Measurements from ENCODE around the gene MAN2B2.

Gene MAN2B2

DNA sequence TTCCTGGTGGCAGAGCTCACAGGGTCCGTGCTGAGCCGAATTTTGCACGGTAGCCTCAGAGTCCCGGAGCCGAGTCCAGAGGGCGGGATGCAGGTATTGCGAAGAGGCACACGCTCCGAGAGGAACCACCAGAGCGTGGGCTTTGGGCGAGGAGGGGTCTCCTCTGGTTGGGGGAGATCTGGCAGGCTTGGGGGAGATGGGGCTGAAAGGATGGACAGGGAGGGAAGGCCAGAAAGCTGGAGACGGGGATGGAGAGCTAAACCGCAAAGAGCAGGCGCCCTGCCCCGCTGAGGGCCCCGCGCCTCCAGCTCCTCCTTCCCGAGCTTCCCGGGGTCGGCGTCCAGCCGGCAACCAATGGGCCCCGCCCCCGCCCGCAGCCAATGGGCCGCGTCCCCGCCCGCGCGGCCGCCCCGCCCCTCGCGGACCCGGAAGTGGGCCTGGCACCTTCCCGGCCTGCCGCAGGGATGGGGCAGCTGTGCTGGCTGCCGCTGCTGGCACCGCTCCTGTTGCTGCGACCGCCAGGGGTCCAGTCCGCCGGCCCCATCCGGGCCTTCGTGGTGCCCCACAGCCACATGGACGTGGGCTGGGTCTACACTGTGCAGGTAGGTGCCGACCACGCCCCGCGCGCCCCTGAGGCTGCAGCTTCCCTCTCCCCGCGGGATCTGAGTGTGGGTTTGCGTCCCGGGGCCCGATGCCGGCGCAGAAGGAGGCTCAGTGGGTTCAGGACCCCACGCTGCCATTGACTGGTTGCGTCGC, at the start of gene MAN2B2:
Gene MAN2B2, plus strand, starts transcription at position 443 of the 756 bp plus-strand sequence. Its CDS starts 22 bp downstream, at position 465.
- peak; percentile 62 to 78 for DNase-seq (ENCODE audit: extremely low read depth in 1 of 2, low read depth in 1 of 2)

DNA sequence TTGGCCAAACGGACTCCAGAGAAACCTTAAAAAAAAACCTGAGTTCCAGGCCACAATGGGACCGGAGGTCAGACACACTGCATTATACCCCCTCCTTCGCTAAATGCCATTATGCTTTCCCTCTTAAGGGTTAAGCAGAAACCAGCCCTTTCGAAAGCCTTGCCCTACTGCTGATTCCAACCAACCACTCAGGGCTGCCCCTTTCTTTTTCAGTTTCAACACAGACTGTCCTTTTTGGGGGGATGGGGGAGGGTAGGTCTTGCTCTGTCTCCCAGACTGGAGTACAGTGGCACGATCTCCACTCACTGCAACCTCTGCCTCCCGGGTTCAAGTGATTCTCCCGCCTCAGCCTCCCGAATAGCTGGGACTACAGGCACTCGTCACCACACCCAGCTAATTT, 49.5 kb upstream of the MAN2B2 start:
- no peak for DNase-seq (ENCODE audit: extremely low read depth in 1 of 2, low read depth in 1 of 2)

DNA sequence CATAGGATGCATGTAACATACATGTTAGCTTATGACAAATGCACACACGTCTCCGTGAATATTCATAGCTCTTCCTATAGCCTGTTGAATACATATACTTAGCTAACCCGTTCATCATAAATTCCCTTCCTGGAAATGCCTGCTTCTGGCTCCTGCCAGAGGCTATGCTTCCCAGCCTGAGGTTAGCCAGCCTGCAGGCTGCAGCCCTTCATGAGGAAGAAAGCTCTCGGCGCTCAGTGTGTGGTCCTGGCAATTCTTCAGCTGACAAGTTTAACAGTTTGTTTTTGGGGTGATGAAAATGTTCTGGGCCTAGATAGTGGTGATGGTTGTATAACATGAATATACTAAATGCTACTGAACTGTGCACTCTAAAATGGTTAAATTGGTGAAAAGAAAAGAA, 48.8 kb upstream of the MAN2B2 start:
- no peak for DNase-seq (ENCODE audit: extremely low read depth in 1 of 2, low read depth in 1 of 2)

- DNase-seq (ENCODE audit: extremely low read depth in 1 of 2, low read depth in 1 of 2), result no peak
Measured at GRCh38 chr4:6526671-6527091, 48.3 kb upstream of the MAN2B2 start.

DNA sequence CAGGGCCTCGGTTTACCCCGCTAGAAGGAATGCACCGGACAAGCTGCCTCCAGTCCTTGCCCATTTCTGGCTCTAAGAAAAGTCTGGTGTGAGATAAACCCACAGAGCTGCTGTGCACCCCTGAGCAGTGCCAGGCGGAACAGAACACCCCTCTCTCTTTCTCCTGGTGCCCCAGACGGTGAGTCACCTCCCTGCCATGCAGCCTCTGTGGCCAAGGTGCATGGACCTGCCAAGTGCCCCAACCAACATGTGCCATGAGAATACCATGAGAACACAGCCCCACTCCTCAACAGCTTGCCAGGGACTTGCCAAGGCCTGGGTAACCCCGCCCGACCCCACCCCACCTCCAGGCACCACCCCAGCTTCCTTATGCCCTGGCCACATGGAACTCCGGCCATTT, 47.7 kb upstream of the MAN2B2 start:
- DNase-seq (ENCODE audit: extremely low read depth in 1 of 2, low read depth in 1 of 2), result no peak

DNA sequence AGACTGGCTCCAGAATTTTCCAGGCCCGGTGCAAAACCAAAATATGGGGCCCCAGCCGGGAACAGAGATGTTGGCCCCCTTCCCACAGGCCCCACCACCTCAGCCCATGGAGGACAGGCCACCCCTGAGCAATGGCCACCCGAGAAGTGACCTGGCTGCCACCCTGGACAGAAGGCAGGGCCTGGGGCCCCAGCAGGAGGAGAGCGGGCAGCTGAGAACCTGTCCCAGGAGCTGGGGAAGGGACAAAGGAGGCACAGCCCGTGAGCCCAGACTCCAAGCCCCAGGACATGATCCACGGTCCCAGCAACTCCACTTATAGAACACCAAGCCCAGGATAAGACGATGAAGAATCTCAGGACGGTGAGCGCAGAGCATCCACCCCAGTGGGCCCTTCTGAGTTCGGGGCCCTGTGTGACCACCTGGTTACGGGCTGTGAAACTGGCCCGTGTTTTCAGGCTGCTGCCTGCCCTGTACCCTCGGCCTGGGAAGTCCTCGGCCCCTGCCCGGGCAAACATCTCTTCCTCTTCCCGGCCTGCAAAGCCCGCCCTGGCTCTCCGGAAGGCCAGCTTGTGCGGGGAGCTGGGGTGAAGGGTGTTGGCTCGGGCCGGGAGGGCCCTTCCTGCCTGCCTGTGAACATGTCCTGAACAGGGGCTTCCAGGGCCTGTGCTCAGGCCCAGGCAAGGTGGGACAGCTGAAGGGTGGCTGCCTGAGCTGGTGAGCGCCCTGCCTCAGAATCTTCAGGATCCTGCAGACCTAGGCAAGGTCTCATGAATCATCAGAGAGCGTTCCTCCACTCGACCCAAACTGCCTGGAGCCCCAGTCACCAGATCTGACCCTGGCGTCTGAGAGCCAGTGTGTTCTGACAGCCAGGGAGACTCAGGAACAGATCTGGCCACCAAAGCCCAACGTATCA, 47.0 kb upstream of the MAN2B2 start:
- no peak for DNase-seq (ENCODE audit: extremely low read depth in 1 of 2, low read depth in 1 of 2)

- no peak for DNase-seq (ENCODE audit: extremely low read depth in 1 of 2, low read depth in 1 of 2)
Measured at GRCh38 chr4:6529021-6529420, 46.0 kb upstream of the MAN2B2 start.

DNA sequence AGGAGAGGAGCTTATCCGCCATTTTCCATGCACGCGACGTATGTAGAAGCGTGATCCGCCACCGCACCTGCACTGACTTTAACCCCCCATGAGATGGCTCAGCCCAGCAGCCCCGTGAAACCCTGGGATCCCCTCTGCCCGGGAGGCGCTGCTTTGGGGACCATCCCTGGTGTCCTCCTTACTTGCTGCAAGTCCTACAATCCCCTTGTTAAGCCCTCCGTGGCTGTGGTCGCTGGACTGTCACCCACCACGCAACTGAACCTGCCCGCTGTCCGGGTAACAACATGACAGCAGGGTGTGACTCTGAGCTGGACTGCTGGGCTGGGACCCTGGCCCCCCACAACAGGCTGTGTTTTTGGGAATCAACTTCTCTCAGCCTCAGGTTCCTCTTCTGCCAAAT, 44.7 kb upstream of the MAN2B2 start:
- DNase-seq (ENCODE audit: extremely low read depth in 1 of 2, low read depth in 1 of 2), result no peak

- DNase-seq (ENCODE audit: extremely low read depth in 1 of 2, low read depth in 1 of 2), result no peak
Measured at GRCh38 chr4:6530964-6531363, 44.0 kb upstream of the MAN2B2 start.

- DNase-seq (ENCODE audit: extremely low read depth in 1 of 2, low read depth in 1 of 2), result no peak
Measured at GRCh38 chr4:6532102-6532501, 42.9 kb upstream of the MAN2B2 start.

DNA sequence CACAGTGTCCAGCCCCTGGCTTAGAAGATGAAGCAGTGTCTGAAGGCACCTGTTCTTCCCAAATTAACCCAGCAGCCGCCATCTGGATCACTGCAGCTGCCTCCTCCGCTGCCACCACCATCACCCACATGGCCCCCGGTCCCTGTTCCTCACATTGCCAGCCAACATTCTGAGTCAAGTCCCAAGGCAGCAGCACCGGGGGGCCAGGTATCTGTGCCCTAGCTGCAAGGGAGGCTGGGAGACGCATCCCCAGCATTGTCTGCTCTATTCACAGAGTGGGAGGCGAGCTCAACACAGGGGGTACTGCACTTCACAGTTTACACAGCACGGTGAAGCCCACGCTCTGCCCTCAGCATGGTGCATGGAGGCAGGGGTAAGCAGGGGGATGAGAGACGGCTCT, 42.3 kb upstream of the MAN2B2 start:
- DNase-seq (ENCODE audit: extremely low read depth in 1 of 2, low read depth in 1 of 2), result no peak

DNA sequence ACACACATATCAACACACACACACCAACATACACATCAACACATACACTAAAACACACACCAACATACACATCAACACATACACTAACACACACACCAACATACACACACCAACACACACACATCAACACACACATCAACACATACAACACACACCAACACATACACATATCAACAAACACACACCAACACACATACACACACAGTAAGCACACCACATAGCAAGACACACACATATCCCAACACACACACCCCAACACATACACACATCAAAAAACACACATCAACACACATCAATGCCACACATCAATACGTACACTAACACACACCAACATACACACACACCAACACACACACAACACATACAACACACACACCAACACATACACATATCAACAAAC, 40.9 kb upstream of the MAN2B2 start:
- DNase-seq (ENCODE audit: extremely low read depth in 1 of 2, low read depth in 1 of 2), result no peak

GRCh38 chr4:6534618-6535328, 40.2 kb upstream of the MAN2B2 start:
- DNase-seq (ENCODE audit: extremely low read depth in 1 of 2, low read depth in 1 of 2), result no peak

DNA sequence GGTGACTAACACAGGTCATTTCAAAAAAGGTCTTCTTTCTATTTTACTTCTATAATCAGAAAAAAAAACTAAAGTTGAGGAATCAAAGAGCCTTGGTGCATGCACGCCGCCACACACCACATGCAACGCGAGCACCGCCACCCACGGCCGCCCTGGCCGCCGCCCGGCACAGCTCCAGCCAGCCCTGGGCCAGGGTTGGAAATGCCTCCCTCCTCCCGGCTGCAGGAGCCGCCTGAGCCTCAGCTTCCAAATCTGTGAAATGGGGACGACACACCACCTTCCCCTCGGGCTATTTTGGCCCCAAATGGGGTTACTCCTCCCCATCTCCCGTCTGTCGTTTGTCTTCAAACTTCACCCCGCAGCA, 39.7 kb upstream of the MAN2B2 start:
- DNase-seq (ENCODE audit: extremely low read depth in 1 of 2, low read depth in 1 of 2), result no peak

- DNase-seq (ENCODE audit: extremely low read depth in 1 of 2, low read depth in 1 of 2), result no peak
Measured at GRCh38 chr4:6535706-6536105, 39.3 kb upstream of the MAN2B2 start.

DNA sequence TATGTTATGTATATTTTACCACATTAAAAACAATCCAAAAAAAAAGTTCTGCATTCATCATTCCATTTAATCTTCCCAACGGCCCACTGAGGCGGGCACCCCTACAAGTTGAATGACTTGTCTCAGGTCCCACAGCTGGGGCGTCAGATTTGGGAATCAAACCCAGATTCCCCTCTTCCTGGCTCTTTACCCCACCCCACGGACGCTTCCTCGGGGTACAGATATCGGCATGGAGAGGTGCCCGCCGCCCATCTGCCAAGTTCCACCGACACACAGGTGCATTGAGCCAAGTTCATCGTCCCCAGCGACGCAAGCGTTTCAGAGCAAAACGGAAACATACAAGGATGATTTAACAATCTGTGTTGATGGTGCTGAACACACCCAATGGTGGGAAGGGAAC, 36.9 kb upstream of the MAN2B2 start:
- no peak for DNase-seq (ENCODE audit: extremely low read depth in 1 of 2, low read depth in 1 of 2)

GRCh38 chr4:6538575-6538974, 36.4 kb upstream of the MAN2B2 start:
- no peak for DNase-seq (ENCODE audit: extremely low read depth in 1 of 2, low read depth in 1 of 2)

DNA sequence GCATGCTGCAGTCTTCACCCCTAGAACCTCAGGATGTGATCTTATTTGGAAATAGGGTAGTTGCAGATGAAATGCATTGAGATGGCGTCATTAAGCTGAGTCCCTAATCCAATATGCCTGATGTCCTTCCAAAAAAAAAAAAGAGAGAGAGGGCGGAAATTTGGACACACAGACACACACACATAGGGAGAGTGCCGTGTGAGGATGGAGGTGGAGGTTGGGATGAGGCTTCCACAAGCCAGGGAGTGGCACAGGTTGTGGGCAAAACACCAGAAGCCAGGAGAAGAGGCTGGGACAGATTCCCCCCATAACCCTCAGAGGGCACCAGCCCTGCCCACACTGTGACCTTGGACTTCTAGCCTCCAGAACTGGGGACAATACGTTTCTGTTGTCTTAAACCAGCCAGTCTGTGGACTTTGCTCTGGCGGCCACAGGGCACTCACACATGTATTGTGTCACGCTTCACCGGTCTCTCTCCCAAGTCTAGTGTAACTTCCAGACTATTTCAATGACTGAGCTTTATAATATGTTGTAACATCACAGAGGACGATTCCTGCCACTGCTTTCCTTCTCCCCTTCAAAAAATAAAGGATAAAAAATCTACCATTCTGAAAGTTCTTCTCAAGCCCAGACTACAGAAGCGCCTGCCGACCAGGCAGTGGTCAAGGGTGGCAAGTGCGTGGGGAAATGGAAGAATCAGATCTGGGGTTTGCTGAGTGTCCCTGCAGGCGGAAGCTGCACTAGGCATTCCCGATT, 35.8 kb upstream of the MAN2B2 start:
- DNase-seq (ENCODE audit: extremely low read depth in 1 of 2, low read depth in 1 of 2), result no peak

GRCh38 chr4:6540879-6541278, 34.1 kb upstream of the MAN2B2 start:
- no peak for DNase-seq (ENCODE audit: extremely low read depth in 1 of 2, low read depth in 1 of 2)

GRCh38 chr4:6541789-6542188, 33.2 kb upstream of the MAN2B2 start:
- no peak for DNase-seq (ENCODE audit: extremely low read depth in 1 of 2, low read depth in 1 of 2)

DNA sequence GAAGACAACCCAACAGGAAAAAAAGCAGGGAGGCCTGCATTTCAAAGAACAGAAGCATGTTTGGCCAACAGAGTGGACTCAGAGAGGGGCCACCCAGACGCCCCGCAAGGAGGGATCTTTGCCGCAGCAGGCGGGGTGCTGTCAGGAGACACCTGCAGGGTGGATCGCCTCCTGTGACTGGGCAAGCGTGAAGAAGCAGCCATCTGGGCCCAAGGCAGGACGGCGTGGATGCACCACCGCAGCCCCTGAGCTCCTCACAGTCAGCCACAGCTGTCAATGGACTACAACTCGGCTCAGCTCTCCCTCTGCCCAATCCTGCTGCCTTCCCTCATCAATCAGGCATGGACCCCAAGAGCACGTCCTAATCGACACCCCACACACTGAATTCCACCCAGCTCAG, 32.0 kb upstream of the MAN2B2 start:
- DNase-seq (ENCODE audit: extremely low read depth in 1 of 2, low read depth in 1 of 2), result no peak

Data from stimulated activated CD8-positive, alpha-beta memory T cell treated with anti-CD3 and anti-CD28 coated beads, Interleukin-7, amount 100 ng/mL, for 48 hours (primary cell).